ENCODE measurements around the gene VPS8.

DNA sequence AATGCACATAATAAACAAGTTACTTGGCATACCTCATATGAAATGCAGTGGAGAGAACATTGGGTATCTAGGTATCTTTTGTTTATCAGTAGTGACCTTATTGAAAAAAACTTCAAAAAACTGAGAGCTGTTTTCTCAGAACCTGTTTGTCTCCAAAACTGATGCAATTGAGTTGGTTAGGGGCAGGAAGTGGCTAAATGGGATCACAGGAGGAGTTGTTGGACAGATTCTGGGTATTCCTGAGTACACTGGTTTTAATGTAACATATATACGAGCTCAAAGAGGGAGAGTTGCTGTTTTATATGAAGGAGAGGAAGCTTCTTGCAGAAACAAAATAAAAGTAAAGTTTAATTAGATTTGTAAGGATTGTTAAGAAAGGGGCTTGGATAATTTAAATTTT is 181.4 kb downstream of the VPS8 start:
- no peak for TF ChIP-seq CSRNP3 (CRISPR knock-in tag; IDR thresholded peaks at IDR 0.05)
- TF ChIP-seq GLIS3 (CRISPR knock-in tag; IDR thresholded peaks at IDR 0.05): no peak
- no peak for TF ChIP-seq CSDC2 (CRISPR knock-in tag; IDR thresholded peaks at IDR 0.05)
- no peak for TF ChIP-seq RARB (CRISPR knock-in tag; IDR thresholded peaks at IDR 0.05)
- TF ChIP-seq ARNTL (CRISPR knock-in tag; IDR thresholded peaks at IDR 0.05; ENCODE audit: borderline replicate concordance, low read depth): no peak
- no peak for TF ChIP-seq PPARA (CRISPR knock-in tag; IDR thresholded peaks at IDR 0.05; ENCODE audit: borderline replicate concordance)
- no peak for TF ChIP-seq ZNF70 (CRISPR knock-in tag; IDR thresholded peaks at IDR 0.05)
- TF ChIP-seq ZFP30 (CRISPR knock-in tag; IDR thresholded peaks at IDR 0.05): no peak
- TF ChIP-seq POU6F1 (CRISPR knock-in tag; IDR thresholded peaks at IDR 0.05; ENCODE audit: borderline replicate concordance, low read depth): no peak
- TF ChIP-seq ZC3H10 (CRISPR knock-in tag; IDR thresholded peaks at IDR 0.05): no peak
- no peak for TF ChIP-seq TCF4 (CRISPR knock-in tag; IDR thresholded peaks at IDR 0.05; ENCODE audit: borderline replicate concordance)
- no peak for TF ChIP-seq PATZ1 (CRISPR knock-in tag; IDR thresholded peaks at IDR 0.05; ENCODE audit: borderline replicate concordance)
